HS-27A (cell line): ENCODE data around the gene TRMT5.

Source experiments
- DNase-seq: peaks from one replicate; pipeline ENCODE4 v3.0.0-alpha.2; 2012; ENCODE audit warnings: low read depth, missing footprints

The TRMT5 gene

GRCh38 chr14:60964904-60965303 lies 16.0 kb downstream of the TRMT5 start:
- DNase-seq = no peak

- DNase-seq = no peak
Measured at GRCh38 chr14:60963761-60964160, 17.1 kb downstream of the TRMT5 start.

GRCh38 chr14:60958146-60958545 lies 22.7 kb downstream of the TRMT5 start:
- no peak for DNase-seq

- DNase-seq = no peak
Measured at GRCh38 chr14:60956632-60957031, 24.2 kb downstream of the TRMT5 start.

GRCh38 chr14:60956202-60956601 lies 24.7 kb downstream of the TRMT5 start:
- no peak for DNase-seq

- no peak for DNase-seq
Measured at GRCh38 chr14:60951776-60952435, 29.0 kb downstream of the TRMT5 start.

GRCh38 chr14:60946773-60947172 lies 34.1 kb downstream of the TRMT5 start:
- DNase-seq = no peak

- DNase-seq = no peak
Measured at GRCh38 chr14:60945984-60946383, 34.9 kb downstream of the TRMT5 start.

GRCh38 chr14:60944204-60944603 lies 36.7 kb downstream of the TRMT5 start:
- DNase-seq = no peak

GRCh38 chr14:60943637-60944032 lies 37.2 kb downstream of the TRMT5 start:
- DNase-seq = no peak

GRCh38 chr14:60935319-60935718 lies 45.6 kb downstream of the TRMT5 start:
- DNase-seq = no peak

- DNase-seq = no peak
Measured at GRCh38 chr14:60933920-60934655, 46.8 kb downstream of the TRMT5 start.

GRCh38 chr14:60931218-60931617 lies 49.7 kb downstream of the TRMT5 start:
- DNase-seq = no peak

GRCh38 chr14:60926002-60926401 lies 54.9 kb downstream of the TRMT5 start:
- DNase-seq = no peak

GRCh38 chr14:60925286-60925685 lies 55.6 kb downstream of the TRMT5 start:
- no peak for DNase-seq

GRCh38 chr14:60922050-60922449 lies 58.8 kb downstream of the TRMT5 start:
- no peak for DNase-seq
